Ishikawa (cell line): ENCODE data around the gene AP5B1.

Experiments
- CEBPB ChIP-seq: IDR thresholded peaks from 2 replicates; pipeline ENCODE4 v1.6.1; 2012
- CREB1 ChIP-seq: IDR thresholded peaks from 2 replicates; pipeline ENCODE4 v1.6.1; 2012; ENCODE audit warnings: low read depth
- EGR1 ChIP-seq: IDR thresholded peaks from 2 replicates; pipeline ENCODE4 v1.6.1; 2012
- EP300 ChIP-seq: IDR thresholded peaks from 2 replicates; pipeline ENCODE4 v1.6.1; 2012; ENCODE audit warnings: borderline replicate concordance
- FOXM1 ChIP-seq: IDR thresholded peaks from 2 replicates; pipeline ENCODE4 v1.6.1; 2012; ENCODE audit warnings: low read depth, borderline replicate concordance
- NFIC ChIP-seq: IDR thresholded peaks from 2 replicates; pipeline ENCODE4 v1.6.1; 2012
- RAD21 ChIP-seq: IDR thresholded peaks from 2 replicates; pipeline ENCODE4 v1.6.1; 2012; ENCODE audit warnings: low read depth
- REST ChIP-seq: IDR thresholded peaks from 2 replicates; pipeline ENCODE4 v1.6.1; 2012; ENCODE audit warnings: low read depth, mild to moderate bottlenecking
- TAF1 ChIP-seq: IDR thresholded peaks from 2 replicates; pipeline ENCODE4 v1.6.1; 2012; ENCODE audit warnings: low read depth, mild to moderate bottlenecking
- TCF12 ChIP-seq: IDR thresholded peaks from 2 replicates; pipeline ENCODE4 v1.6.1; 2012; ENCODE audit warnings: low read depth
- TEAD4 ChIP-seq: IDR thresholded peaks from 2 replicates; pipeline ENCODE4 v1.6.1; 2012
- USF1 ChIP-seq: IDR thresholded peaks from 2 replicates; pipeline ENCODE4 v1.6.1; 2012
- YY1 ChIP-seq: IDR thresholded peaks from 2 replicates; pipeline ENCODE4 v1.6.1; 2012; ENCODE audit warnings: low read depth
- ZBTB7A ChIP-seq: IDR thresholded peaks from 2 replicates; pipeline ENCODE4 v1.6.1; 2012; ENCODE audit warnings: low read depth
- TF ChIP-seq, protein P1 (sequence below): IDR thresholded peaks from 2 replicates; pipeline ENCODE4 v1.6.1; 2012

The AP5B1 gene

GRCh38 chr11:65777241-65777640 is 3.5 kb downstream of the AP5B1 start:
- no peak for TF ChIP-seq CREB1
- TF ChIP-seq, protein P1, sequence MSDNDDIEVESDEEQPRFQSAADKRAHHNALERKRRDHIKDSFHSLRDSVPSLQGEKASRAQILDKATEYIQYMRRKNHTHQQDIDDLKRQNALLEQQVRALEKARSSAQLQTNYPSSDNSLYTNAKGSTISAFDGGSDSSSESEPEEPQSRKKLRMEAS: no peak
- no peak for TF ChIP-seq NFIC
- no peak for TF ChIP-seq EGR1
- no peak for TF ChIP-seq FOXM1
- no peak for TF ChIP-seq USF1
- no peak for TF ChIP-seq REST
- no peak for TF ChIP-seq TEAD4

DNA sequence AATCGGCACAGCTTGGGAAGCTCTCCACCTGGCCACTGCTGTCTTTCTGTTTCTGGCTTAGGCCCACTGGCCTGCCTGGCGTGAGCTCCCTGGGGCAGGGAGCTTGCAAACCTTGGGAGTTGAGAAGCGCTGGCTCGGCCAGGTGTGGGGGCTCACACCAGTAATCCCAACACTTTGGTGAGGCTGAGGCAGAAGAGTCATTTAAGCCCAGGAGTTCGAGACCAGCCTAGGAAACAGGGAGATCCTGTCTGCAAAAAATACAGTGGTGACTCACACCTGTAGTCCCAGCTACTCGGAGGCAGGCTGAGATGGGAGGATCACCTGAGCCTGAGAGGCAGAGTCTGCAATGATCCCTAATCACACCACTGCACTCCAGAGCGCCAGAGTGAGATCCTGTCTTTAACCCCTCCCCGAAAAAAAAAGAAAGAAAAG is 4.0 kb downstream of the AP5B1 start:
- no peak for TF ChIP-seq YY1
- no peak for TF ChIP-seq NFIC
- TF ChIP-seq RAD21: no peak
- TF ChIP-seq EP300: no peak
- no peak for TF ChIP-seq TCF12
- TF ChIP-seq REST: no peak
- TF ChIP-seq TEAD4: no peak
- TF ChIP-seq EGR1: no peak
- no peak for TF ChIP-seq CEBPB

- TF ChIP-seq TCF12: no peak
Measured at GRCh38 chr11:65776196-65776595, 4.6 kb downstream of the AP5B1 start.

DNA sequence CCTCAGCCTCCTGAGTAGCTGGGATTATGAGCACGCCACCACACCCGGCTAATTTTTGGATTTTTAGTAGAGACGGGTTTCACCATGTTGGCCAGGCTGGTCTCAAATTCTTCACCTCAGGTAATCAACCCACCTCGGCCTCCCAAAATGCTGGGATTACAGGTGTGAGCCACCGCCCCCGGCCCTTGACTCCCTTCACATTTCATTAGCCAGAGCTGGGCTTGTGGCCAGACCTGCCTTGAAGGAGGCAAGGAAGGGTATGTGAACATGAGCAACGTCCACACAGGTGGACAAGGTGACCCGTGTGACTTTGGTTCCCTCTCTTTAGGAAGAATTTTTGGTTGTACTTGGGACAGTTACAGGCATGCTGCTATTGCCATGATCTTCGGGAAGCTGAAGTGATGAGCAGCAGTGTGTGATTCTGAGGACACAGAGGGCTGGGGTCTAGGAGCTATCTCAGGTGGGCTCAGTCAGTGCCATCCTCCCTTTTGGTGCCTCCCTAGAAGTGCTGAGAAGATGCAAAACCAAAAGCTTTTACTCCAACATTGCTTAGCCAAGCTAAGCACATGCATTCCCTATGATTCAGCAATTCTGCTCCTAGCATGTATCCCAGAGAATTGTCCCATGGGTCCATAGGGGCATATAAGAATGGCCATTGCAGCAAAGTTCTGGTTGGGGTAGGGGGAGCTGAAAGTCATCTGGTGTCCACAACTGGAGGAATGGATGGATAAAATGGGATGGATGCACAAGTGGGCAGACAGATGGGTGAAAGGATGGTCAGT is 6.1 kb downstream of the AP5B1 start:
- TF ChIP-seq FOXM1 (no peak), TAF1 (no peak), CEBPB (no peak), USF1 (no peak), REST (no peak), YY1 (no peak), TCF12 (no peak), EGR1 (no peak), NFIC (no peak), CREB1 (no peak)

- no peak for TF ChIP-seq YY1
- TF ChIP-seq USF1: no peak
- TF ChIP-seq, protein P1: no peak
- TF ChIP-seq EGR1: no peak
- no peak for TF ChIP-seq NFIC
- no peak for TF ChIP-seq TCF12
- no peak for TF ChIP-seq EP300
- no peak for TF ChIP-seq REST
- TF ChIP-seq CEBPB: no peak
- no peak for TF ChIP-seq TEAD4
- no peak for TF ChIP-seq ZBTB7A
Measured at GRCh38 chr11:65773784-65774411, 6.9 kb downstream of the AP5B1 start.
